ENCODE measurements around the gene B3GNT9. TPM values are rescaled to one million over a fixed set of nuclear protein-coding genes. Genes with fewer than 3 reads are reported as not detected.

B3GNT9 gene
- total and polyA plus RNA-seq, 9 donors = 7.7 to 18.8 (median 13.1) TPM

- H3K4me3 ChIP-seq (ENCODE audit: low read length) = no peak overlapping the region
- WGBS (ENCODE audit: insufficient coverage) = 9% methylated on average over 9 of the region's 9 CpGs
- H3K27ac ChIP-seq (ENCODE audit: low read length) = peak overlapping the region; percentile 85
- DNase-seq = no peak
- H3K27me3 ChIP-seq (ENCODE audit: control insufficient read depth, insufficient read depth, low read length) = peaks cover 96% of the 10 kb centered on the region
- H3K4me1 ChIP-seq (ENCODE audit: control insufficient read depth, insufficient read depth, low read length) = peaks cover 51% of the 10 kb centered on the region
- no peaks in the 10 kb centered on the region for H3K36me3 ChIP-seq (ENCODE audit: control insufficient read depth, insufficient read depth, low read length)
- no peaks in the 10 kb centered on the region for H3K9me3 ChIP-seq (replicated peaks; ENCODE audit: control insufficient read depth, low read depth, low read length)
These were observed 18.2 kb upstream of the B3GNT9 start for GRCh38 chr16:67169011-67169451.

DNA sequence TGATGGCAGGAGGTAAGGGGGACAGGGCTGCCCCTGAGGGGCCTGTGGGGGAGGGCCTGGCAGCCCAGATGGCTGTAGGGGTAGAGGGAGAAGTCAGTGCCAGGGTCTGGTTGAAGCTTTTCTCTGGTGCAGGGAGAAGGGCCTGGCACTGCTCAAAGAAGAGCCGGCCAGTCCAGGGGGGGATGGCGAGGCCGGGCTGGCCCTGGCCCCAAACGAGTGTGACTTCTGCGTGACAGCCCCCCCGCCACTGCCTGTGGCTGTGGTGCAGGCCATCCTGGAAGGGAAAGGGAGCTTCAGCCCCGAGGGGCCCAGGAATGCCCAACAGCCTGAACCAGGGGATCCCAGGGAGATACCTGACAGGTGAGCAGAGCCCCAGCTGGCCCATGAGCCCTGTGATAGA, 16.8 kb upstream of the B3GNT9 start:
- Histone ChIP-seq H3K27me3 (ENCODE audit: control insufficient read depth, insufficient read depth, low read length) (peaks cover 98% of the 10 kb centered on the region), H3K4me3 (ENCODE audit: low read length) (no peak overlapping the region), H3K27ac (ENCODE audit: low read length) (no peak overlapping the region), H3K9me3 (replicated peaks; ENCODE audit: control insufficient read depth, low read depth, low read length) (no peaks in the 10 kb centered on the region), H3K4me1 (ENCODE audit: control insufficient read depth, insufficient read depth, low read length) (peaks cover 53% of the 10 kb centered on the region), H3K36me3 (ENCODE audit: control insufficient read depth, insufficient read depth, low read length) (no peaks in the 10 kb centered on the region)
- no peak for DNase-seq
- WGBS (ENCODE audit: insufficient coverage) = 48% methylated on average over 7 of the region's 7 CpGs

GRCh38 chr16:67166598-67167168, 15.9 kb upstream of the B3GNT9 start:
- no peak for DNase-seq
- WGBS (ENCODE audit: insufficient coverage) = 41% methylated on average over 3 of the region's 5 CpGs
- Histone ChIP-seq H3K4me1 (ENCODE audit: control insufficient read depth, insufficient read depth, low read length) (peaks cover 59% of the 10 kb centered on the region), H3K9me3 (replicated peaks; ENCODE audit: control insufficient read depth, low read depth, low read length) (no peaks in the 10 kb centered on the region), H3K27me3 (ENCODE audit: control insufficient read depth, insufficient read depth, low read length) (peaks cover 98% of the 10 kb centered on the region), H3K36me3 (ENCODE audit: control insufficient read depth, insufficient read depth, low read length) (no peaks in the 10 kb centered on the region), H3K4me3 (ENCODE audit: low read length) (no peak overlapping the region), H3K27ac (ENCODE audit: low read length) (no peak overlapping the region)

GRCh38 chr16:67166110-67166547, 15.3 kb upstream of the B3GNT9 start:
- H3K4me1 ChIP-seq (ENCODE audit: control insufficient read depth, insufficient read depth, low read length) = peaks cover 60% of the 10 kb centered on the region
- H3K9me3 ChIP-seq (replicated peaks; ENCODE audit: control insufficient read depth, low read depth, low read length) = no peaks in the 10 kb centered on the region
- DNase-seq = no peak
- 0% methylated on average over 1 of the region's 18 CpGs for WGBS (ENCODE audit: insufficient coverage)
- H3K36me3 ChIP-seq (ENCODE audit: control insufficient read depth, insufficient read depth, low read length) = no peaks in the 10 kb centered on the region
- no peak overlapping the region for H3K27ac ChIP-seq (ENCODE audit: low read length)
- H3K27me3 ChIP-seq (ENCODE audit: control insufficient read depth, insufficient read depth, low read length) = peaks cover 98% of the 10 kb centered on the region
- no peak overlapping the region for H3K4me3 ChIP-seq (ENCODE audit: low read length)

DNA sequence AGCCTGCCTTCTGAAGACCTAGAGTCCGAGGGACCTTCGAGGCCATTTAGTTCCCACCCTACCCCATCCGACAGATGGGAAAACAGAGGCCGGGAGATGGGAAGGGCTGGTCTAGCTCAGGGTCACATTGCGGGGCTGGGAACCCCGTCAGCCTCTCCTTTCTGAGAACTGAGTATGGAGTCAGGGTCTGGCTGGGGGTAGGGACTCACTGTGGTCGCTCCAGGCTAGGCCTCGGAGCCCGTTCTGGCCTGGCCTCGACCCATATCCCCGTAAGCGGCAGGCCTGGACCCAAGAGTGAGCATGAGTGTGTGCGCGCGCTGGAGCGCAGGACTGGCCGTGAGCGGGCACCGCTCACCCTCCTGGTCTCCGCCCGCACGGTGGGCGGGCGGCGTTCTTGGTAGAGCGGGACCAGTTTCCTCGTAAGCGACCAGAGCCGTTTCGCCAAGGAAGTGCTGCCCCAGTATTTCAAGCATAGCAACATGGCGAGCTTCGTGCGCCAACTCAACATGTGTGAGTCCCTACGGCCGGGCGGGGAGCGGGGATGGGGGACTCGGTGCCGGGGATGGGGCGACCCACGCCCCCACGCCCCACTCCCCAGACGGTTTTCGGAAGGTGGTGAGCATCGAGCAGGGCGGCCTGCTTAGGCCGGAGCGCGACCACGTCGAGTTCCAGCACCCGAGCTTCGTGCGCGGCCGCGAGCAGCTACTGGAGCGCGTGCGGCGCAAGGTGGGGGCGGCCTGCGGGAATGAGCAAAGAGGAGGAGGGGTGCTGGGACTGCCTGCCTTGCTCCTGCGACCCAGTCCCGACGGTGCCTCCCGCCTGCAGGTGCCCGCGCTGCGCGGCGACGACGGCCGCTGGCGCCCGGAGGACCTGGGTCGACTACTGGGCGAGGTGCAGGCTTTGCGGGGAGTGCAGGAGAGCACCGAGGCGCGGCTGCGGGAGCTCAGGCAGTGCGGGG, 14.6 kb upstream of the B3GNT9 start:
- H3K27ac ChIP-seq (ENCODE audit: low read length) = no peak overlapping the region
- H3K27me3 ChIP-seq (ENCODE audit: control insufficient read depth, insufficient read depth, low read length) = peaks cover 98% of the 10 kb centered on the region
- no peak for DNase-seq
- no peaks in the 10 kb centered on the region for H3K36me3 ChIP-seq (ENCODE audit: control insufficient read depth, insufficient read depth, low read length)
- no peaks in the 10 kb centered on the region for H3K9me3 ChIP-seq (replicated peaks; ENCODE audit: control insufficient read depth, low read depth, low read length)
- WGBS (ENCODE audit: insufficient coverage) = 3% methylated on average over 63 of the region's 85 CpGs
- peaks cover 61% of the 10 kb centered on the region for H3K4me1 ChIP-seq (ENCODE audit: control insufficient read depth, insufficient read depth, low read length)
- no peak overlapping the region for H3K4me3 ChIP-seq (ENCODE audit: low read length)

DNA sequence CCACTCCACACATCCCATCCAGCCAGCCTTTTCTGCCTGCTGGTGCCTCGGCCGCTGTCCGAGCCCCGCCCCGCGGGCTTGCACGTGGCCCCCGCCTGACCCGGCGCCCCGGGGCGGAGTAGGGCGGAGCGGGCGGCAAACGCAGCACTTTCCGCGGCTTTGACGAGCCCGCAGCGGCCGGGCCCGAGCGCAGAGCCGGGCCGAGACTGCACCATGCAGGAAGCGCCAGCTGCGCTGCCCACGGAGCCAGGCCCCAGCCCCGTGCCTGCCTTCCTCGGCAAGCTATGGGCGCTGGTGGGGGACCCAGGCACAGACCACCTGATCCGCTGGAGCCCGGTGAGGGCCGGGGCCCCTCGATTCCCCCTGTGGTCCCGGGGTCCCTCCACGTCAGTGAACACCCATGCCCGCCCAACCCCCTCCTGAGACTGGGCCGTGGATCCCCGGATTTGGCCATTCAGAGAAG, 13.8 kb upstream of the B3GNT9 start, which contains the start of gene HSF4:
TSS of gene HSF4 (plus strand) at position 147 of the 463 bp plus-strand sequence. CDS start at position 214, 67 bp downstream.
- no peak for DNase-seq
- Histone ChIP-seq H3K27ac (ENCODE audit: low read length) (no peak within 1 kb of the TSS), H3K4me1 (ENCODE audit: control insufficient read depth, insufficient read depth, low read length) (peaks cover 60% of the 10 kb centered on the region), H3K27me3 (ENCODE audit: control insufficient read depth, insufficient read depth, low read length) (peaks cover 98% of the 10 kb centered on the region), H3K4me3 (ENCODE audit: low read length) (peak within 1 kb of the TSS; percentile 13), H3K36me3 (ENCODE audit: control insufficient read depth, insufficient read depth, low read length) (no peaks in the 10 kb centered on the region), H3K9me3 (replicated peaks; ENCODE audit: control insufficient read depth, low read depth, low read length) (no peaks in the 10 kb centered on the region)
- WGBS (ENCODE audit: insufficient coverage) = 1% methylated on average over 32 of the region's 41 CpGs

GRCh38 chr16:67163999-67164558, 13.3 kb upstream of the B3GNT9 start:
- 0% methylated on average over 18 of the region's 34 CpGs for WGBS (ENCODE audit: insufficient coverage)
- Histone ChIP-seq H3K4me1 (ENCODE audit: control insufficient read depth, insufficient read depth, low read length) (peaks cover 57% of the 10 kb centered on the region), H3K27me3 (ENCODE audit: control insufficient read depth, insufficient read depth, low read length) (peaks cover 98% of the 10 kb centered on the region)

DNA sequence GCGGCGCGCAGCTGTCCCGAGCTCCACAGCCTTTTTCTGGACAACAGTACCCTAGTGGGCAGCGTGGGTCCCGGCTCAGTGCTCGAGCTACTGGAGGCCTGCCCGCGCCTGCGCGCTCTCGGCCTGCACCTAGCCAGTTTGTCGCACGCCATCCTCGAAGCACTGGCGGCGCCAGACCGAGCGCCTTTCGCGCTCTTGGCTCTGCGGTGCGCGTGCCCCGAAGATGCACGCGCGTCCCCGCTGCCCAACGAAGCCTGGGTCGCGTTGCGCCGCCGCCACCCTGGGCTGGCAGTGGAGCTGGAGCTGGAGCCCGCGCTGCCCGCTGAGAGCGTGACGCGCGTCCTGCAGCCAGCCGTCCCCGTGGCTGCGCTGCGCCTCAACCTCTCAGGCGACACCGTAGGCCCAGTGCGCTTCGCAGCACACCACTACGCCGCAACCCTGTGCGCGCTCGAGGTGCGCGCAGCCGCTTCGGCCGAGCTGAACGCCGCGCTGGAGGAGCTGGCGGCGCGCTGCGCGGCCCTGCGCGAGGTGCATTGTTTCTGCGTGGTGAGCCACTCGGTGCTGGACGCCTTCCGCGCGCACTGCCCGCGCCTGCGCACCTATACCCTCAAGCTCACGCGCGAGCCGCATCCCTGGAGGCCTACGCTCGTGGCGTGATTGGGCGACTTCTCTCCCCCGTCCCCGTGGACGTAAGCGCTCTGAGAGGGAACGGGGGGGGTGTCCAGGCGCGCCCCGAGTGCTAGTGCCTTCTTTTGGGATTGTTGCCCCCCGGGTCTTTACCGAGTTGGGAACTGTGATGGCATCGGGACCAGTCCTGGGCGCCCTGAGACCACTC, 12.6 kb upstream of the B3GNT9 start:
- Histone ChIP-seq H3K36me3 (ENCODE audit: control insufficient read depth, insufficient read depth, low read length) (no peaks in the 10 kb centered on the region), H3K4me1 (ENCODE audit: control insufficient read depth, insufficient read depth, low read length) (peaks cover 54% of the 10 kb centered on the region), H3K27ac (ENCODE audit: low read length) (no peak overlapping the region), H3K9me3 (replicated peaks; ENCODE audit: control insufficient read depth, low read depth, low read length) (no peaks in the 10 kb centered on the region), H3K4me3 (ENCODE audit: low read length) (peak overlapping the region; percentile 17), H3K27me3 (ENCODE audit: control insufficient read depth, insufficient read depth, low read length) (peaks cover 98% of the 10 kb centered on the region)
- under 1% methylated on average over 86 of the region's 99 CpGs for WGBS (ENCODE audit: insufficient coverage)
- no peak for DNase-seq

More at GRCh38 chr16:67163999-67164558, 13.3 kb upstream of the B3GNT9 start:
- H3K4me3 ChIP-seq (ENCODE audit: low read length) = peak overlapping the region; percentile 13
- H3K36me3 ChIP-seq (ENCODE audit: control insufficient read depth, insufficient read depth, low read length) = no peaks in the 10 kb centered on the region
- H3K9me3 ChIP-seq (replicated peaks; ENCODE audit: control insufficient read depth, low read depth, low read length) = no peaks in the 10 kb centered on the region
- no peak overlapping the region for H3K27ac ChIP-seq (ENCODE audit: low read length)
- DNase-seq = no peak

- DNase-seq = no peak
- Histone ChIP-seq H3K36me3 (ENCODE audit: control insufficient read depth, insufficient read depth, low read length) (no peaks in the 10 kb centered on the region), H3K27me3 (ENCODE audit: control insufficient read depth, insufficient read depth, low read length) (peaks cover 98% of the 10 kb centered on the region), H3K27ac (ENCODE audit: low read length) (no peak overlapping the region), H3K9me3 (replicated peaks; ENCODE audit: control insufficient read depth, low read depth, low read length) (no peaks in the 10 kb centered on the region), H3K4me3 (ENCODE audit: low read length) (peak overlapping the region; percentile 17), H3K4me1 (ENCODE audit: control insufficient read depth, insufficient read depth, low read length) (peaks cover 54% of the 10 kb centered on the region)
- WGBS (ENCODE audit: insufficient coverage) = 3% methylated on average over 41 of the region's 44 CpGs
These were observed 11.8 kb upstream of the B3GNT9 start for GRCh38 chr16:67162506-67163163.
